Loucy (cell line): ENCODE data around the gene NRXN3.

Source experiments
- EZH2phosphoT487 ChIP-seq: fragments of 200-600 bp; IDR thresholded peaks from 2 replicates; pipeline ENCODE4 v1.6.1; 2018; ENCODE audit warnings: antibody characterized with exemption, mild to moderate bottlenecking, moderate library complexity, borderline replicate concordance
- TF ChIP-seq, protein P1 (sequence below): fragments of 200-600 bp; sonication (generic); conservative IDR thresholded peaks from 2 replicates; pipeline ENCODE4 v1.5.1; 2014; ENCODE audit warnings: mild to moderate bottlenecking, antibody characterized with exemption, low read length

DNA sequence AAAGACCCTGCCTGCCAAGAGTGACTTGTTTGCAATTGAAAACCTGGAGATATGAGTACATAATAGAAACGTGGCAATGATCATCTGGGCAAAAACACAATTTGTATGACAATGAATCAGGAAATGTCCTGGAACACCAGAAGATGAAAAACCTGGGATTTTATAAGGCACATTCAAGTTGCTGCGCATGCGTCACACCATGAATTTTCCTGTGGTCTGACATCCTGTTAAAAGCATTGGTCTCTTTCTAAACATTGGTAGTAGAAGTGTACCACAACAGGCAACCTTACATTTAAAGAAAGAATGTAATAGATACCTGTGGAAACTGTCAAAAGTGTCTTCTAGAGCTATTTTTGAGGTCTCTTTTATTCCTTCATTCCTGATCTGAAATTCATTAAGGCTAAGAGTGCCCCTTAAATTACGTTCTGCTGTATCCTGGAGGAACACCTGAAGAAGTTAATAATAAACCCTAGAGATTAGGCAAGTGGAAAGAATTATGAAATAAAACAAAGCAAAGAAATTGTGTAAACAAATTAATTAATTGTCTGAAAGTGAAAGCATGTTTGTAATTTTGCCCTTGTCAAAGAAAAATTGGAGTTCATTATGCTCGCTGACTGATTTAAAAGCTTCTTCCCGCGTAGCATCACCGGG lies 1364.7 kb downstream of the NRXN3 start:
- TF ChIP-seq, protein P1, sequence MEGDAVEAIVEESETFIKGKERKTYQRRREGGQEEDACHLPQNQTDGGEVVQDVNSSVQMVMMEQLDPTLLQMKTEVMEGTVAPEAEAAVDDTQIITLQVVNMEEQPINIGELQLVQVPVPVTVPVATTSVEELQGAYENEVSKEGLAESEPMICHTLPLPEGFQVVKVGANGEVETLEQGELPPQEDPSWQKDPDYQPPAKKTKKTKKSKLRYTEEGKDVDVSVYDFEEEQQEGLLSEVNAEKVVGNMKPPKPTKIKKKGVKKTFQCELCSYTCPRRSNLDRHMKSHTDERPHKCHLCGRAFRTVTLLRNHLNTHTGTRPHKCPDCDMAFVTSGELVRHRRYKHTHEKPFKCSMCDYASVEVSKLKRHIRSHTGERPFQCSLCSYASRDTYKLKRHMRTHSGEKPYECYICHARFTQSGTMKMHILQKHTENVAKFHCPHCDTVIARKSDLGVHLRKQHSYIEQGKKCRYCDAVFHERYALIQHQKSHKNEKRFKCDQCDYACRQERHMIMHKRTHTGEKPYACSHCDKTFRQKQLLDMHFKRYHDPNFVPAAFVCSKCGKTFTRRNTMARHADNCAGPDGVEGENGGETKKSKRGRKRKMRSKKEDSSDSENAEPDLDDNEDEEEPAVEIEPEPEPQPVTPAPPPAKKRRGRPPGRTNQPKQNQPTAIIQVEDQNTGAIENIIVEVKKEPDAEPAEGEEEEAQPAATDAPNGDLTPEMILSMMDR, result no peak
- no peak for TF ChIP-seq EZH2phosphoT487
